ENCODE measurements around the gene NOD1. TPM values are rescaled to one million over a fixed set of nuclear protein-coding genes. Genes with fewer than 3 reads are reported as not detected.
"Not testable (repeated sequence)": the region's sequence is repeated elsewhere in the genome, so short reads cannot be mapped to it uniquely, and the experiment has no call there.

The NOD1 gene, protein sequence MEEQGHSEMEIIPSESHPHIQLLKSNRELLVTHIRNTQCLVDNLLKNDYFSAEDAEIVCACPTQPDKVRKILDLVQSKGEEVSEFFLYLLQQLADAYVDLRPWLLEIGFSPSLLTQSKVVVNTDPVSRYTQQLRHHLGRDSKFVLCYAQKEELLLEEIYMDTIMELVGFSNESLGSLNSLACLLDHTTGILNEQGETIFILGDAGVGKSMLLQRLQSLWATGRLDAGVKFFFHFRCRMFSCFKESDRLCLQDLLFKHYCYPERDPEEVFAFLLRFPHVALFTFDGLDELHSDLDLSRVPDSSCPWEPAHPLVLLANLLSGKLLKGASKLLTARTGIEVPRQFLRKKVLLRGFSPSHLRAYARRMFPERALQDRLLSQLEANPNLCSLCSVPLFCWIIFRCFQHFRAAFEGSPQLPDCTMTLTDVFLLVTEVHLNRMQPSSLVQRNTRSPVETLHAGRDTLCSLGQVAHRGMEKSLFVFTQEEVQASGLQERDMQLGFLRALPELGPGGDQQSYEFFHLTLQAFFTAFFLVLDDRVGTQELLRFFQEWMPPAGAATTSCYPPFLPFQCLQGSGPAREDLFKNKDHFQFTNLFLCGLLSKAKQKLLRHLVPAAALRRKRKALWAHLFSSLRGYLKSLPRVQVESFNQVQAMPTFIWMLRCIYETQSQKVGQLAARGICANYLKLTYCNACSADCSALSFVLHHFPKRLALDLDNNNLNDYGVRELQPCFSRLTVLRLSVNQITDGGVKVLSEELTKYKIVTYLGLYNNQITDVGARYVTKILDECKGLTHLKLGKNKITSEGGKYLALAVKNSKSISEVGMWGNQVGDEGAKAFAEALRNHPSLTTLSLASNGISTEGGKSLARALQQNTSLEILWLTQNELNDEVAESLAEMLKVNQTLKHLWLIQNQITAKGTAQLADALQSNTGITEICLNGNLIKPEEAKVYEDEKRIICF
- 7.8 and 9.2 TPM in 2 replicates for total RNA-seq

- H3K36me3 ChIP-seq (ENCODE audit: control insufficient read depth, insufficient read depth, low read length), result no peaks in the 10 kb centered on the region
- H3K27me3 ChIP-seq (ENCODE audit: control insufficient read depth, insufficient read depth, low read length), result no peaks in the 10 kb centered on the region
- DNase-seq (ENCODE audit: low read depth), result no peak
- no peak for TF ChIP-seq CTCF (IDR thresholded peaks at IDR 0.05; ENCODE audit: insufficient read depth, low read length, poor library complexity, severe bottlenecking)
- H3K4me3 ChIP-seq (ENCODE audit: low read depth, low read length), result peak within 1 kb of the TSS; percentile 55
Measured at GRCh38 chr7:30478349-30479201, at the start of gene NOD1. Gene NOD1, minus strand, starts transcription at chr7:30478784. Its CDS starts 21,863 bp downstream, at chr7:30456921.

DNA sequence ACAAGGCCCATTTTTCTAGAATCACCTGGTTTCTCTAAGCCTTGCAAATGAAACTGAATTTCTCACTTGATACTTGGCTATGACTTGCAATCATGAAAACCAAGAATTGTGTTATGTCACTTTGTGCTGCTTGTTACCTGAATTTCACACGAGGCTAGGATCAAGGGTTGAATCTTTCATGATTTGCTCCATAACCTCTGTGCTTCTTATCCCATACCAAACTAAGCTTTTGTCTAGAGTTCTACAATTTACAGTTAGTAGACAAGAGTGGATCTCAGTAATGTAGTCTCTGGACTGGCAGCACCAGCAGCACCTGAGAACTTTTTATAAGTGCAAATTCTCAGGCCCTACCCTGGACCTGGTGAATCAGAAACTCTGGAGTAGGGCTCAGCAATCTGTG, 48.7 kb upstream of the NOD1 start:
- not testable (repeated sequence) for H3K27me3 ChIP-seq (ENCODE audit: control insufficient read depth, insufficient read depth, low read length); DNase-seq (ENCODE audit: low read depth); H3K36me3 ChIP-seq (ENCODE audit: control insufficient read depth, insufficient read depth, low read length); H3K4me3 ChIP-seq (ENCODE audit: low read depth, low read length)

DNA sequence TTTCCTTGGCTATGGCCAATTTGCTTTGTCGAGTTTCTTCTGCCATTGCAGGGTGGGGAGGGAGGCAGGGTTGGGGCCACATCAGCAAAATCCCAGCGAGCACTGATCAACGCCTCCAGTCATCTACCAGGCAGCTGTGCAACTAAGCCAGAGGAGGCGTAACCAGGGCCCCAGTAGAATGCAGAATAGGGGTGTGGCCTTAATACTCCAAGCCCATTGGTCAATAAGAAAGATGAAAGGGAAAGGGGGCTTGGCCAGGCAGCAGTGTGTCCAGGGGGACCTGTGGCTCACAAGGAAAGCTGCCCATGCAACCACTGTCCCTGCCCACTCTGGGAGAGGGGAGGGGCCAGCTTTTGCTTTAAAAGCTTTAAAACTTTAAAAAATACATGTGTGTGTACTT, 47.6 kb upstream of the NOD1 start:
- DNase-seq (ENCODE audit: low read depth), result no peak
- H3K27me3 ChIP-seq (ENCODE audit: control insufficient read depth, insufficient read depth, low read length), result no peaks in the 10 kb centered on the region
- no peak for TF ChIP-seq CTCF (IDR thresholded peaks at IDR 0.05; ENCODE audit: insufficient read depth, low read length, poor library complexity, severe bottlenecking)
- no peak overlapping the region for H3K4me3 ChIP-seq (ENCODE audit: low read depth, low read length)
- H3K36me3 ChIP-seq (ENCODE audit: control insufficient read depth, insufficient read depth, low read length), result no peaks in the 10 kb centered on the region

- DNase-seq (ENCODE audit: low read depth), result no peak
Measured at GRCh38 chr7:30525429-30525828, 46.8 kb upstream of the NOD1 start.

DNA sequence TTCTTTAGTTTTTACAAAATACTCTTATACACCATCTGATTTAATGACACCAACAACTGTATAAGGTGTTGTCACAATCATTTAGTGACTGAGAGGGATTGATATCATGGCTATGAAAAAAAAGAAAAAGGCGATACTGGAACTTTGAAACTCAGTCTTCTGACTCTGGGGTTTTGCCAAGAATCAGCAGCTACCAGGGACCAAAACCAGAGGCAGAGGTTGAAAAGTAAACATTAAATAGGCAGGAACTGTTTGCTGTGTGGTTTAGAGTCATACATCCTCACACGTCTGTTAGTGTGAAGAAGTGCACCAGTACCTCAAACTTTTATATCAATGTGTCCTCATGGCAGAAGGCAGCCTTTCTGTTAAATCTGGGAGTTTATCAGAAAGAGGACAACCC, 46.0 kb upstream of the NOD1 start:
- no peak for TF ChIP-seq CTCF (IDR thresholded peaks at IDR 0.05; ENCODE audit: insufficient read depth, low read length, poor library complexity, severe bottlenecking)
- H3K27me3 ChIP-seq (ENCODE audit: control insufficient read depth, insufficient read depth, low read length), result no peaks in the 10 kb centered on the region
- DNase-seq (ENCODE audit: low read depth), result no peak
- no peaks in the 10 kb centered on the region for H3K36me3 ChIP-seq (ENCODE audit: control insufficient read depth, insufficient read depth, low read length)
- H3K4me3 ChIP-seq (ENCODE audit: low read depth, low read length), result no peak overlapping the region

More at GRCh38 chr7:30525429-30525828, 46.8 kb upstream of the NOD1 start:
- Histone ChIP-seq H3K36me3 (ENCODE audit: control insufficient read depth, insufficient read depth, low read length) (no peaks in the 10 kb centered on the region), H3K4me3 (ENCODE audit: low read depth, low read length) (no peak overlapping the region), H3K27me3 (ENCODE audit: control insufficient read depth, insufficient read depth, low read length) (no peaks in the 10 kb centered on the region)
- TF ChIP-seq CTCF (IDR thresholded peaks at IDR 0.05; ENCODE audit: insufficient read depth, low read length, poor library complexity, severe bottlenecking), result no peak
